Suprapubic skin (tissue), 3 donors: ENCODE results near the gene LPP.

Source experiments
- EP300 ChIP-seq: sonication (generic); formaldehyde crosslinking; IDR thresholded peaks from one replicate; pipeline ENCODE4 v1.6.1; 2017; ENCODE audit warnings: antibody characterized with exemption
- TF ChIP-seq, protein P1 (sequence below), 2 donors: fragments of 200-600 bp in 1 of 2; fragments of 450-650 bp in 1 of 2; sonication (generic) in 1 of 2; IDR thresholded peaks; one replicate each; pipeline ENCODE4 v1.5.1; 2016 to 2019; ENCODE audit warnings: antibody characterized with exemption in 2 of 2, mild to moderate bottlenecking in 1 of 2, moderate library complexity in 1 of 2

DNA sequence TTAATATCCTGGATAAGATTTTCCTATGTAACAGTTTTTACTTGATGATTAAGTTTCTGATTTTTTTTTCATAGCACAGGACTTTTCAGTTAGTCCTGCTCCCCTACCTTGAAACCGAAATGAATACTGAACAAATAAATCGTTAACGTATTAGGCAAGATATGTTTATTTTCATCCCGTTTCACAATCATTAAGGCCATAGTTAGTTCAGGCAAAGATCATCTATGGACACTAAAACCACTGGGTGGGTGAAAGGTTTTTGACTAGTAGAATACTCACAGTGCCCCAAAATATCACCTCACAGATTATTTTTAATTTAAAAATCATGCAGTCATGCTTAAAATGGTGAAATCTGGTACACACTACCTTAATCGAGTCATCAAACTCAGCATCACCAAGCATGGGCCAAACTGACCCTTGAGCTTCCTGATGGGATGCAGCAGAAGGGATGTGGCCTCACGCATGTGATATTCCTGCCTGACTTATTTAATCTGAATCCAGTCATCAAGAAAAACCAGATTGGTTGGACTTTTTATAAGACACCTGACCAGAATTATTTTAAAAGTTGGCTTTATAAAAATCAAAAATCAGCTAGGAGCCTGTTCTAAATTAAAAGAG, 365.0 kb downstream of the LPP start:
- TF ChIP-seq, protein P1, sequence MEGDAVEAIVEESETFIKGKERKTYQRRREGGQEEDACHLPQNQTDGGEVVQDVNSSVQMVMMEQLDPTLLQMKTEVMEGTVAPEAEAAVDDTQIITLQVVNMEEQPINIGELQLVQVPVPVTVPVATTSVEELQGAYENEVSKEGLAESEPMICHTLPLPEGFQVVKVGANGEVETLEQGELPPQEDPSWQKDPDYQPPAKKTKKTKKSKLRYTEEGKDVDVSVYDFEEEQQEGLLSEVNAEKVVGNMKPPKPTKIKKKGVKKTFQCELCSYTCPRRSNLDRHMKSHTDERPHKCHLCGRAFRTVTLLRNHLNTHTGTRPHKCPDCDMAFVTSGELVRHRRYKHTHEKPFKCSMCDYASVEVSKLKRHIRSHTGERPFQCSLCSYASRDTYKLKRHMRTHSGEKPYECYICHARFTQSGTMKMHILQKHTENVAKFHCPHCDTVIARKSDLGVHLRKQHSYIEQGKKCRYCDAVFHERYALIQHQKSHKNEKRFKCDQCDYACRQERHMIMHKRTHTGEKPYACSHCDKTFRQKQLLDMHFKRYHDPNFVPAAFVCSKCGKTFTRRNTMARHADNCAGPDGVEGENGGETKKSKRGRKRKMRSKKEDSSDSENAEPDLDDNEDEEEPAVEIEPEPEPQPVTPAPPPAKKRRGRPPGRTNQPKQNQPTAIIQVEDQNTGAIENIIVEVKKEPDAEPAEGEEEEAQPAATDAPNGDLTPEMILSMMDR (IDR thresholded peaks at IDR 0.05) = no peak
- no peak for TF ChIP-seq EP300
